Heart left ventricle (tissue), 13 donors: ENCODE measurements around the gene ANKRD13C.

Experiments
- POLR2A ChIP-seq, 2 donors: fragments of 450-650 bp; IDR thresholded peaks; one replicate each; pipeline ENCODE4 v1.6.1; 2017; ENCODE audit warnings: antibody characterized with exemption in 2 of 2, mild to moderate bottlenecking in 2 of 2, moderate library complexity in 2 of 2
- TF ChIP-seq, protein P1 (sequence below), 12 donors: fragments of 200-600 bp; sonication (generic) in 4 of 12; IDR thresholded peaks; one replicate each; pipeline versions ENCODE4 v1.5.0 to v1.8.0; 2018 to 2022; ENCODE audit warnings: antibody characterized with exemption in 12 of 12, mild to moderate bottlenecking in 5 of 12
- donor health status: ischemic (EF 13 %, LVEDD 7.1; RV severe dilation, severe dysfunction).
- donor health status: DM: no; HTN: yes; CAD: no.
- donor health status: DM: no; HTN: no; CAD: no.
- donor health status: ischemic (EF 25% LVEDD 6.9; RV normal size, moderate dysfunction).
- donor health status: ischemic (EF 25% LVEDD 5.7; RV mildly dilated, moderate dysfunction).
- donor health status: ischemic (EF 35%, LVEDD 5.7; RV mildly dilated, moderate dysfunction).
- donor health status: nonischemic (EF 11% LVEDD 7.7; RV severe dilation, severe dysfunction).
- donor health status: DM: yes; HTN: yes; CAD: no.
- donor health status: PGD.
- donor health status: ischemic (EF 29% LVEDD 5.4; RV normal size, mild dysfunction).
- donor health status: nonischemic (EF 23%, LVEDD 6.1; RV moderate dilation, normal function).

DNA sequence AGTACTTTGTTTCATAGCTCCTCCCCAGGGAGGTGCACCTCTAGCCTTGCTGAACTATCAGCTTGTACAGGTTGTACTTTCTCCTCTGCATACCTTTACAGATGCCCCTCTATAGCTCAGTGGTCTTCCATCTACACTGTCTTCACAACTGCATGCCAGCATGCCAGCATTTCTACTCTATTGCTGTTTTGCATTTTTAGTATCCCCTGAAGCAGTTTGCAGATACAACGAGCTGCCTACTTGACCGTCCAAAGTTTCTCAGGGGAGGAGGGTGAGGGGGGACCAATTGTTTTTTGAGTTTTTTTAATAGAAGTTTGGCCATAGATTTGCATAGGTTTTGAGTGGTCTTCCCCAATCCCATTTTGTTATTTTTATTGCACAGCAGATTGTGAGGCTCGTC, 29.0 kb upstream of the ANKRD13C start:
- TF ChIP-seq POLR2A (IDR thresholded peaks at IDR 0.05) = no peak
- TF ChIP-seq, protein P1, sequence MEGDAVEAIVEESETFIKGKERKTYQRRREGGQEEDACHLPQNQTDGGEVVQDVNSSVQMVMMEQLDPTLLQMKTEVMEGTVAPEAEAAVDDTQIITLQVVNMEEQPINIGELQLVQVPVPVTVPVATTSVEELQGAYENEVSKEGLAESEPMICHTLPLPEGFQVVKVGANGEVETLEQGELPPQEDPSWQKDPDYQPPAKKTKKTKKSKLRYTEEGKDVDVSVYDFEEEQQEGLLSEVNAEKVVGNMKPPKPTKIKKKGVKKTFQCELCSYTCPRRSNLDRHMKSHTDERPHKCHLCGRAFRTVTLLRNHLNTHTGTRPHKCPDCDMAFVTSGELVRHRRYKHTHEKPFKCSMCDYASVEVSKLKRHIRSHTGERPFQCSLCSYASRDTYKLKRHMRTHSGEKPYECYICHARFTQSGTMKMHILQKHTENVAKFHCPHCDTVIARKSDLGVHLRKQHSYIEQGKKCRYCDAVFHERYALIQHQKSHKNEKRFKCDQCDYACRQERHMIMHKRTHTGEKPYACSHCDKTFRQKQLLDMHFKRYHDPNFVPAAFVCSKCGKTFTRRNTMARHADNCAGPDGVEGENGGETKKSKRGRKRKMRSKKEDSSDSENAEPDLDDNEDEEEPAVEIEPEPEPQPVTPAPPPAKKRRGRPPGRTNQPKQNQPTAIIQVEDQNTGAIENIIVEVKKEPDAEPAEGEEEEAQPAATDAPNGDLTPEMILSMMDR (IDR thresholded peaks at IDR 0.05) = no peak
